Glutamatergic neuron (in vitro differentiated cells): ENCODE results near the gene MPND. TPM values are rescaled to one million over a fixed set of nuclear protein-coding genes. Genes with fewer than 3 reads are reported as not detected.
A peak's percentile ranks its signal among the peaks of the same experiment; 100 is the strongest.

Experiments
- DNase-seq: peaks from one replicate; pipeline ENCODE4 v3.0.0; 2022
- H3K27ac Mint-ChIP-seq: one replicate; pipeline ENCODE4 v1.8.0; 2020; ENCODE audit warnings: mild to moderate bottlenecking, mixed read lengths, inconsistent platforms; ENCODE audit not compliant: unreplicated experiment
- H3K27me3 Mint-ChIP-seq: one replicate; pipeline ENCODE4 v1.8.0; 2020; ENCODE audit warnings: mild to moderate bottlenecking, moderate library complexity, mixed read lengths, inconsistent platforms; ENCODE audit not compliant: unreplicated experiment
- H3K36me3 Mint-ChIP-seq: one replicate; pipeline ENCODE4 v1.8.0; 2020; ENCODE audit warnings: mild to moderate bottlenecking, mixed read lengths, inconsistent platforms; ENCODE audit not compliant: unreplicated experiment
- H3K4me1 Mint-ChIP-seq: one replicate; pipeline ENCODE4 v1.8.0; 2020; ENCODE audit warnings: mild to moderate bottlenecking, low read depth, mixed read lengths, inconsistent platforms; ENCODE audit not compliant: unreplicated experiment
- H3K4me3 Mint-ChIP-seq: one replicate; pipeline ENCODE4 v1.8.0; 2020; ENCODE audit warnings: mild to moderate bottlenecking, mixed read lengths, inconsistent platforms; ENCODE audit not compliant: unreplicated experiment
- H3K9me3 Mint-ChIP-seq: one replicate; pipeline ENCODE4 v1.8.0; 2020; ENCODE audit warnings: mild to moderate bottlenecking, moderate library complexity, mixed read lengths, inconsistent platforms; ENCODE audit not compliant: unreplicated experiment
- CTCF ChIP-seq: fragments of 200-600 bp; sonication (generic); IDR thresholded peaks from one replicate; pipeline ENCODE4 v1.5.0; 2021; ENCODE audit not compliant: partially characterized antibody, unreplicated experiment
- long read RNA-seq: library from polyadenylated mRNA; unstranded; transcript quantifications from one replicate; pipeline ENCODE4 v2.0.0, GENCODE V29; 2020; ENCODE audit not compliant: unreplicated experiment
- total RNA-seq: library from RNA; stranded (reverse); fragmentation: NEBNext Ultra II Directional; extraction: Animal tissue kit (Norgen Biotek cat#: 25700); gene quantifications from one replicate; pipeline ENCODE4 v1.2.1, GENCODE V29; 2021; ENCODE audit not compliant: unreplicated experiment

The MPND gene, protein sequence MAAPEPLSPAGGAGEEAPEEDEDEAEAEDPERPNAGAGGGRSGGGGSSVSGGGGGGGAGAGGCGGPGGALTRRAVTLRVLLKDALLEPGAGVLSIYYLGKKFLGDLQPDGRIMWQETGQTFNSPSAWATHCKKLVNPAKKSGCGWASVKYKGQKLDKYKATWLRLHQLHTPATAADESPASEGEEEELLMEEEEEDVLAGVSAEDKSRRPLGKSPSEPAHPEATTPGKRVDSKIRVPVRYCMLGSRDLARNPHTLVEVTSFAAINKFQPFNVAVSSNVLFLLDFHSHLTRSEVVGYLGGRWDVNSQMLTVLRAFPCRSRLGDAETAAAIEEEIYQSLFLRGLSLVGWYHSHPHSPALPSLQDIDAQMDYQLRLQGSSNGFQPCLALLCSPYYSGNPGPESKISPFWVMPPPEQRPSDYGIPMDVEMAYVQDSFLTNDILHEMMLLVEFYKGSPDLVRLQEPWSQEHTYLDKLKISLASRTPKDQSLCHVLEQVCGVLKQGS
- 56.7 TPM for total RNA-seq
- long read RNA-seq, partial matches to known transcripts: 1 of 2 reads
- long read RNA-seq, other reads (novel, unspliced or antisense): 1 of 2 reads

GRCh38 chr19:4343370-4344307, at the start of gene MPND:
TSS of gene MPND (plus strand) at chr19:4343562. CDS start at chr19:4343594, 32 bp downstream.
- peak within 1 kb of the TSS; percentile 93 for H3K27ac Mint-ChIP-seq

GRCh38 chr19:4294389-4294788, 49.0 kb upstream of the MPND start:
- no peak overlapping the region for H3K4me3 Mint-ChIP-seq
- no peaks in the 10 kb centered on the region for H3K36me3 Mint-ChIP-seq
- TF ChIP-seq CTCF: no peak
- peaks cover 7% of the 10 kb centered on the region for H3K4me1 Mint-ChIP-seq
- H3K27ac Mint-ChIP-seq: no peak overlapping the region
- H3K27me3 Mint-ChIP-seq: peaks cover 2% of the 10 kb centered on the region
- H3K9me3 Mint-ChIP-seq: peaks cover 2% of the 10 kb centered on the region
- no peak for DNase-seq

More at GRCh38 chr19:4343370-4344307, at the start of gene MPND:
- no peak for TF ChIP-seq CTCF
- Mint-ChIP-seq H3K4me3 (peak within 1 kb of the TSS; percentile 87), H3K4me1 (peaks cover 3% of the 10 kb centered on the region), H3K9me3 (peaks cover 6% of the 10 kb centered on the region), H3K27me3 (peaks cover 8% of the 10 kb centered on the region), H3K36me3 (no peaks in the 10 kb centered on the region)
- DNase-seq: peak; percentile 94

GRCh38 chr19:4295972-4296771, 47.2 kb upstream of the MPND start:
- H3K4me3 Mint-ChIP-seq: no peak overlapping the region
- peak; percentile 42 for DNase-seq
- no peaks in the 10 kb centered on the region for H3K36me3 Mint-ChIP-seq
- no peak overlapping the region for H3K27ac Mint-ChIP-seq
- peaks cover 2% of the 10 kb centered on the region for H3K27me3 Mint-ChIP-seq
- peaks cover 1% of the 10 kb centered on the region for H3K9me3 Mint-ChIP-seq
- peaks cover 4% of the 10 kb centered on the region for H3K4me1 Mint-ChIP-seq
- TF ChIP-seq CTCF: no peak

GRCh38 chr19:4297901-4298809, 45.2 kb upstream of the MPND start:
- no peaks in the 10 kb centered on the region for H3K36me3 Mint-ChIP-seq
- peaks cover 4% of the 10 kb centered on the region for H3K9me3 Mint-ChIP-seq
- H3K27ac Mint-ChIP-seq: no peak overlapping the region
- H3K4me1 Mint-ChIP-seq: peaks cover 8% of the 10 kb centered on the region
- no peak overlapping the region for H3K4me3 Mint-ChIP-seq
- H3K27me3 Mint-ChIP-seq: peaks cover 5% of the 10 kb centered on the region
- TF ChIP-seq CTCF: no peak
- DNase-seq: no peak
